ENCODE results near the gene FMNL2. TPM values are rescaled to one million over a fixed set of nuclear protein-coding genes. Genes with fewer than 3 reads are reported as not detected.

Gene FMNL2
- total and polyA plus RNA-seq, 4 donors, result 1.5 to 9.3 (median 5.1) TPM

- no peak for DNase-seq (ENCODE audit: low spot score)
- no peaks in the 10 kb centered on the region for H3K9me3 ChIP-seq (ENCODE audit: control insufficient read depth in 4 of 4, low read length in 3 of 4)
- TF ChIP-seq GABPA (IDR thresholded peaks at IDR 0.05 in 1 of 2, conservative IDR thresholded peaks at IDR 0.05 in 1 of 2) (no peak), NR2F2 (IDR thresholded peaks at IDR 0.05) (no peak), RAD21 (IDR thresholded peaks at IDR 0.05) (no peak), HNF4G (IDR thresholded peaks at IDR 0.05) (no peak), FOXA1 (IDR thresholded peaks at IDR 0.05) (no peak), CTCF (IDR thresholded peaks at IDR 0.05; ENCODE audit: low read depth, low read length, missing input control) (no peak), RXRA (IDR thresholded peaks at IDR 0.05) (no peak), TAF1 (conservative IDR thresholded peaks at IDR 0.05) (no peak), ATF3 (IDR thresholded peaks at IDR 0.05) (no peak), REST (IDR thresholded peaks at IDR 0.05) (no peak), FOXA2 (IDR thresholded peaks at IDR 0.05) (no peak), MAX (IDR thresholded peaks at IDR 0.05) (no peak), EGR1 (IDR thresholded peaks at IDR 0.05; ENCODE audit: low read depth in 2 of 2) (no peak), HNF4A (conservative IDR thresholded peaks at IDR 0.05) (no peak), YY1 (IDR thresholded peaks at IDR 0.05) (no peak), JUND (IDR thresholded peaks at IDR 0.05) (no peak)
- no peaks in the 10 kb centered on the region for H3K4me1 ChIP-seq (ENCODE audit: control insufficient read depth in 4 of 4, insufficient read depth in 4 of 4, low read length in 3 of 4)
- H3K27me3 ChIP-seq (ENCODE audit: control insufficient read depth in 4 of 4, insufficient read depth in 4 of 4, low read length in 3 of 4), result no peaks in the 10 kb centered on the region
- no peaks in the 10 kb centered on the region for H3K36me3 ChIP-seq (ENCODE audit: control insufficient read depth in 4 of 4, insufficient read depth in 3 of 4, low read depth in 1 of 4, low read length in 3 of 4)
- H3K9ac ChIP-seq (ENCODE audit: low read depth in 1 of 2, low read length in 2 of 2), result no peak overlapping the region
- no peak overlapping the region for H3K27ac ChIP-seq (ENCODE audit: low read depth in 1 of 2, low read length in 2 of 2)
- WGBS, result 90% methylated on average over 5 of the region's 5 CpGs
- no peak overlapping the region for H3K4me3 ChIP-seq (ENCODE audit: low read depth in 1 of 3, low read length in 3 of 3)
Measured at GRCh38 chr2:152615177-152615576, 280.2 kb downstream of the FMNL2 start.

GRCh38 chr2:152617456-152618192 lies 282.6 kb downstream of the FMNL2 start:
- TF ChIP-seq CTCF (IDR thresholded peaks at IDR 0.05; ENCODE audit: low read depth, low read length, missing input control), result no peak
- no peak for TF ChIP-seq HNF4G (IDR thresholded peaks at IDR 0.05)
- no peak for TF ChIP-seq REST (IDR thresholded peaks at IDR 0.05)
- no peak for TF ChIP-seq NR2F2 (IDR thresholded peaks at IDR 0.05)
- TF ChIP-seq GABPA (IDR thresholded peaks at IDR 0.05 in 1 of 2, conservative IDR thresholded peaks at IDR 0.05 in 1 of 2), result no peak
- no peak for TF ChIP-seq TAF1 (conservative IDR thresholded peaks at IDR 0.05)
- TF ChIP-seq JUND (IDR thresholded peaks at IDR 0.05), result no peak
- no peak for TF ChIP-seq FOXA2 (IDR thresholded peaks at IDR 0.05)
- no peak for TF ChIP-seq EGR1 (IDR thresholded peaks at IDR 0.05; ENCODE audit: low read depth in 2 of 2)
- no peak for TF ChIP-seq RAD21 (IDR thresholded peaks at IDR 0.05)
- TF ChIP-seq HNF4A (conservative IDR thresholded peaks at IDR 0.05), result no peak
- WGBS, result 89% methylated on average over 4 of the region's 4 CpGs
- H3K27me3 ChIP-seq (ENCODE audit: control insufficient read depth in 4 of 4, insufficient read depth in 4 of 4, low read length in 3 of 4), result no peaks in the 10 kb centered on the region
- DNase-seq (ENCODE audit: low spot score), result no peak
- no peaks in the 10 kb centered on the region for H3K36me3 ChIP-seq (ENCODE audit: control insufficient read depth in 4 of 4, insufficient read depth in 3 of 4, low read depth in 1 of 4, low read length in 3 of 4)
- no peaks in the 10 kb centered on the region for H3K4me1 ChIP-seq (ENCODE audit: control insufficient read depth in 4 of 4, insufficient read depth in 4 of 4, low read length in 3 of 4)
- H3K9me3 ChIP-seq (ENCODE audit: control insufficient read depth in 4 of 4, low read length in 3 of 4), result no peaks in the 10 kb centered on the region
- H3K4me3 ChIP-seq (ENCODE audit: low read depth in 1 of 3, low read length in 3 of 3), result no peak overlapping the region
- H3K9ac ChIP-seq (ENCODE audit: low read depth in 1 of 2, low read length in 2 of 2), result no peak overlapping the region
- no peak overlapping the region for H3K27ac ChIP-seq (ENCODE audit: low read depth in 1 of 2, low read length in 2 of 2)
